Cerebellar nuclear complex (tissue), 1 donor: ENCODE measurements around the gene MARVELD2.

Experiments used
- DNase-seq, 2 experiments: peaks; one replicate each; lab custom pipeline; 2025; lab: John Stamatoyannopoulos, UW

MARVELD2 gene

GRCh38 chr5:69493396-69494133 is 78.6 kb downstream of the MARVELD2 start:
- no peak for DNase-seq
